Astrocyte of the spinal cord (primary cell): ENCODE results near the gene PLA2G4F.

ENCODE experiments used
- DNase-seq: peaks from one replicate; pipeline ENCODE4 v3.0.0; 2011; ENCODE audit warnings: low read depth, low spot score
- H3K4me3 ChIP-seq: 2 replicates; pipeline ENCODE4 v1.5.1; 2011; ENCODE audit warnings: low read depth, mild to moderate bottlenecking, low read length, moderate library complexity
- CTCF ChIP-seq: IDR thresholded peaks from 2 replicates; pipeline ENCODE4 v1.5.1; 2012; ENCODE audit warnings: low read depth, mild to moderate bottlenecking, low read length, inconsistent platforms
- in situ Hi-C: cut with HindIII; loops from 2 replicates; pipeline ENCODE4 v1.10.0; 2017; ENCODE audit warnings: low sequenced_read_pairs

The PLA2G4F gene

GRCh38 chr15:42090781-42091180 lies 65.7 kb downstream of the PLA2G4F start:
- no peak for DNase-seq
- TF ChIP-seq CTCF: no peak
- in situ Hi-C loops: no loop called here
- no peak overlapping the region for H3K4me3 ChIP-seq

GRCh38 chr15:42090370-42090769 lies 66.1 kb downstream of the PLA2G4F start:
- H3K4me3 ChIP-seq: no peak overlapping the region
- in situ Hi-C loops: no loop called here
- no peak for TF ChIP-seq CTCF
- no peak for DNase-seq

GRCh38 chr15:42089942-42090341 lies 66.5 kb downstream of the PLA2G4F start:
- no peak for DNase-seq
- no peak for TF ChIP-seq CTCF
- in situ Hi-C loops: no loop called here

More at GRCh38 chr15:42089942-42090341, 66.5 kb downstream of the PLA2G4F start:
- no peak overlapping the region for H3K4me3 ChIP-seq
